Hepatocyte (in vitro differentiated cells): ENCODE results near the gene MYRIP.

Experiments
- CTCF ChIP-seq: fragments of 200-600 bp; sonication (generic); IDR thresholded peaks from 2 replicates; pipeline ENCODE4 v1.5.1; 2016; ENCODE audit warnings: antibody characterized with exemption, mild to moderate bottlenecking; ENCODE audit not compliant: poor library complexity
- EZH2 ChIP-seq: fragments of 200-600 bp; sonication (generic); IDR thresholded peaks from 2 replicates; pipeline ENCODE4 v1.6.1; 2016; ENCODE audit warnings: antibody characterized with exemption, mild to moderate bottlenecking, borderline replicate concordance
- EZH2phosphoT487 ChIP-seq: fragments of 200-600 bp; sonication (generic); IDR thresholded peaks from one replicate; pipeline ENCODE4 v1.6.1; 2018; ENCODE audit warnings: antibody characterized with exemption, mild to moderate bottlenecking, low read depth, moderate library complexity; ENCODE audit not compliant: unreplicated experiment, severe bottlenecking

- TF ChIP-seq CTCF (no peak), EZH2 (no peak), EZH2phosphoT487 (no peak)
Measured at GRCh38 chr3:39766433-39766832, 43.0 kb upstream of the MYRIP start.
